Immature natural killer cell (primary cell): ENCODE results near the gene RAPGEF3. TPM values are rescaled to one million over a fixed set of nuclear protein-coding genes. Genes with fewer than 3 reads are reported as not detected.

Experiments used
- DNase-seq, 3 donors: peaks; one replicate each; pipeline ENCODE4 v3.0.0; 2022; ENCODE audit warnings: mixed read lengths in 1 of 3
- H3K27ac Mint-ChIP-seq, 6 donors: one replicate each; pipeline ENCODE4 v1.8.0; 2020; ENCODE audit warnings: mixed read lengths in 6 of 6, mild to moderate bottlenecking in 5 of 6, inconsistent platforms in 4 of 6, moderate library complexity in 3 of 6
- H3K27me3 Mint-ChIP-seq, 3 donors: one replicate each; pipeline ENCODE4 v1.8.0; 2020 to 2021; ENCODE audit warnings: low read depth in 3 of 3, mild to moderate bottlenecking in 3 of 3, mixed read lengths in 3 of 3, moderate library complexity in 3 of 3, inconsistent platforms in 1 of 3
- H3K36me3 Mint-ChIP-seq, 3 donors: one replicate each; pipeline ENCODE4 v1.8.0; 2020; ENCODE audit warnings: mixed read lengths in 3 of 3, inconsistent platforms in 2 of 3, mild to moderate bottlenecking in 2 of 3
- H3K4me1 Mint-ChIP-seq, 2 donors: one replicate each; pipeline ENCODE4 v1.8.0; 2020; ENCODE audit warnings: inconsistent platforms in 2 of 2, mild to moderate bottlenecking in 2 of 2, mixed read lengths in 2 of 2, moderate library complexity in 1 of 2
- H3K4me3 Mint-ChIP-seq, 5 donors: one replicate each; pipeline ENCODE4 v1.8.0; 2020; ENCODE audit warnings: mild to moderate bottlenecking in 5 of 5, mixed read lengths in 5 of 5, inconsistent platforms in 3 of 5, moderate library complexity in 3 of 5
- H3K9me3 Mint-ChIP-seq, 6 donors: one replicate each; pipeline ENCODE4 v1.8.0; 2020; ENCODE audit warnings: mild to moderate bottlenecking in 6 of 6, mixed read lengths in 6 of 6, inconsistent platforms in 4 of 6, moderate library complexity in 3 of 6
- polyA plus RNA-seq, 3 donors: library from polyadenylated mRNA; unstranded; fragments of 300-500 nt; fragmentation: Illumina TruSeq; gene quantifications; one replicate each; pipeline ENCODE4 v1.2.3, GENCODE V29; 2021

Gene RAPGEF3
- polyA plus RNA-seq, 3 donors from 2014 or later: 0.25 TPM; not detected in 2

GRCh38 chr12:47718531-47718930 is 40.1 kb downstream of the RAPGEF3 start:
- Mint-ChIP-seq H3K4me3 (no peak overlapping the region), H3K4me1 (peaks cover 33% of the 10 kb centered on the region in 2 donors), H3K36me3 (peaks cover 0 to 13% (median 7%) of the 10 kb centered on the region in 3 donors), H3K27ac (no peak overlapping the region), H3K27me3 (peaks cover 7 to 9% (median 8%) of the 10 kb centered on the region in 3 donors), H3K9me3 (no peaks in the 10 kb centered on the region)
- DNase-seq: no peak

GRCh38 chr12:47717443-47718193 is 41.1 kb downstream of the RAPGEF3 start:
- Mint-ChIP-seq H3K36me3 (peaks cover 0 to 9% (median 7%) of the 10 kb centered on the region in 3 donors), H3K27me3 (peaks cover 6 to 8% (median 7%) of the 10 kb centered on the region in 3 donors), H3K9me3 (no peaks in the 10 kb centered on the region), H3K27ac (no peak overlapping the region), H3K4me3 (no peak overlapping the region), H3K4me1 (peaks cover 26 to 28% of the 10 kb centered on the region in 2 donors)
- peak in 2 of 3 donors; percentile 15 to 26 for DNase-seq

- peaks cover 0 to 9% (median 7%) of the 10 kb centered on the region in 3 donors for H3K36me3 Mint-ChIP-seq
- peaks cover 6 to 8% (median 7%) of the 10 kb centered on the region in 3 donors for H3K27me3 Mint-ChIP-seq
- H3K4me3 Mint-ChIP-seq: no peak overlapping the region
- H3K4me1 Mint-ChIP-seq: peaks cover 20 to 22% of the 10 kb centered on the region in 2 donors
- no peak for DNase-seq
- no peak overlapping the region for H3K27ac Mint-ChIP-seq
- H3K9me3 Mint-ChIP-seq: no peaks in the 10 kb centered on the region
Observed at GRCh38 chr12:47717046-47717442, 41.6 kb downstream of the RAPGEF3 start.

GRCh38 chr12:47715877-47716548 is 42.7 kb downstream of the RAPGEF3 start:
- no peak overlapping the region for H3K4me3 Mint-ChIP-seq
- no peaks in the 10 kb centered on the region for H3K9me3 Mint-ChIP-seq
- peaks cover 10 to 12% of the 10 kb centered on the region in 2 donors for H3K4me1 Mint-ChIP-seq
- DNase-seq: no peak
- H3K36me3 Mint-ChIP-seq: peaks cover 0 to 6% (median 4%) of the 10 kb centered on the region in 3 donors
- peaks cover 2 to 6% (median 2%) of the 10 kb centered on the region in 3 donors for H3K27me3 Mint-ChIP-seq
- peak overlapping the region in 1 of 6 donors; percentile 34 for H3K27ac Mint-ChIP-seq

- Mint-ChIP-seq H3K27me3 (peaks cover 2 to 6% (median 2%) of the 10 kb centered on the region in 3 donors), H3K9me3 (no peaks in the 10 kb centered on the region), H3K36me3 (peaks cover 0 to 6% (median 4%) of the 10 kb centered on the region in 3 donors), H3K27ac (peak overlapping the region in 3 of 6 donors; percentile 9 to 45 (median 24)), H3K4me3 (no peak overlapping the region), H3K4me1 (peaks cover 5 to 7% of the 10 kb centered on the region in 2 donors)
- DNase-seq: peak; percentile 68 to 79 (median 71)
Observed at GRCh38 chr12:47715393-47715876, 43.2 kb downstream of the RAPGEF3 start.

- no peak overlapping the region for H3K4me3 Mint-ChIP-seq
- peaks cover 2 to 6% (median 2%) of the 10 kb centered on the region in 3 donors for H3K27me3 Mint-ChIP-seq
- no peak for DNase-seq
- peaks cover 7% of the 10 kb centered on the region in 2 donors for H3K4me1 Mint-ChIP-seq
- peaks cover 0 to 5% (median 4%) of the 10 kb centered on the region in 3 donors for H3K36me3 Mint-ChIP-seq
- peak overlapping the region in 3 of 6 donors; percentile 9 to 45 (median 24) for H3K27ac Mint-ChIP-seq
- no peaks in the 10 kb centered on the region for H3K9me3 Mint-ChIP-seq
Observed at GRCh38 chr12:47714826-47715386, 43.8 kb downstream of the RAPGEF3 start.

- H3K4me1 Mint-ChIP-seq: peaks cover 22 to 34% of the 10 kb centered on the region in 2 donors
- peaks cover 2 to 10% (median 2%) of the 10 kb centered on the region in 3 donors for H3K27me3 Mint-ChIP-seq
- H3K9me3 Mint-ChIP-seq: no peaks in the 10 kb centered on the region
- no peaks in the 10 kb centered on the region for H3K36me3 Mint-ChIP-seq
- no peak overlapping the region for H3K4me3 Mint-ChIP-seq
- H3K27ac Mint-ChIP-seq: no peak overlapping the region
- no peak for DNase-seq
Observed at GRCh38 chr12:47712171-47712570, 46.5 kb downstream of the RAPGEF3 start.

- no peaks in the 10 kb centered on the region for H3K36me3 Mint-ChIP-seq
- H3K4me1 Mint-ChIP-seq: peaks cover 28 to 41% of the 10 kb centered on the region in 2 donors
- peaks cover 3 to 10% (median 4%) of the 10 kb centered on the region in 3 donors for H3K27me3 Mint-ChIP-seq
- H3K27ac Mint-ChIP-seq: no peak overlapping the region
- no peak overlapping the region for H3K4me3 Mint-ChIP-seq
- DNase-seq: no peak
- H3K9me3 Mint-ChIP-seq: no peaks in the 10 kb centered on the region
Observed at GRCh38 chr12:47711448-47711847, 47.2 kb downstream of the RAPGEF3 start.

GRCh38 chr12:47710278-47710677 is 48.4 kb downstream of the RAPGEF3 start:
- no peaks in the 10 kb centered on the region for H3K9me3 Mint-ChIP-seq
- H3K27ac Mint-ChIP-seq: peak overlapping the region in 1 of 6 donors; percentile 55
- DNase-seq: no peak
- peaks cover 8 to 15% (median 11%) of the 10 kb centered on the region in 3 donors for H3K27me3 Mint-ChIP-seq
- peaks cover 30 to 42% of the 10 kb centered on the region in 2 donors for H3K4me1 Mint-ChIP-seq
- H3K4me3 Mint-ChIP-seq: no peak overlapping the region
- no peaks in the 10 kb centered on the region for H3K36me3 Mint-ChIP-seq

- peak overlapping the region in 2 of 5 donors; percentile 7 to 34 for H3K4me3 Mint-ChIP-seq
- peaks cover 34 to 46% of the 10 kb centered on the region in 2 donors for H3K4me1 Mint-ChIP-seq
- H3K9me3 Mint-ChIP-seq: no peaks in the 10 kb centered on the region
- no peak for DNase-seq
- peaks cover 9 to 20% (median 11%) of the 10 kb centered on the region in 3 donors for H3K27me3 Mint-ChIP-seq
- H3K27ac Mint-ChIP-seq: peak overlapping the region in 5 of 6 donors; percentile 41 to 78 (median 75)
- no peaks in the 10 kb centered on the region for H3K36me3 Mint-ChIP-seq
Observed at GRCh38 chr12:47709671-47710070, 49.0 kb downstream of the RAPGEF3 start.

GRCh38 chr12:47709237-47709636 is 49.4 kb downstream of the RAPGEF3 start:
- DNase-seq: no peak
- H3K4me1 Mint-ChIP-seq: peaks cover 35 to 49% of the 10 kb centered on the region in 2 donors
- peak overlapping the region in 2 of 5 donors; percentile 7 to 34 for H3K4me3 Mint-ChIP-seq
- no peaks in the 10 kb centered on the region for H3K9me3 Mint-ChIP-seq
- H3K36me3 Mint-ChIP-seq: no peaks in the 10 kb centered on the region
- peaks cover 9 to 20% (median 11%) of the 10 kb centered on the region in 3 donors for H3K27me3 Mint-ChIP-seq
- peak overlapping the region; percentile 41 to 92 (median 76) for H3K27ac Mint-ChIP-seq

- H3K9me3 Mint-ChIP-seq: no peaks in the 10 kb centered on the region
- peak overlapping the region; percentile 29 to 92 (median 82) for H3K27ac Mint-ChIP-seq
- H3K27me3 Mint-ChIP-seq: peaks cover 9 to 24% (median 11%) of the 10 kb centered on the region in 3 donors
- DNase-seq: no peak
- no peaks in the 10 kb centered on the region for H3K36me3 Mint-ChIP-seq
- peaks cover 45 to 61% of the 10 kb centered on the region in 2 donors for H3K4me1 Mint-ChIP-seq
- H3K4me3 Mint-ChIP-seq: peak overlapping the region in 3 of 5 donors; percentile 31 to 50 (median 37)
Observed at GRCh38 chr12:47707905-47708543, 50.7 kb downstream of the RAPGEF3 start.

GRCh38 chr12:47707355-47707754 is 51.3 kb downstream of the RAPGEF3 start:
- peak overlapping the region in 4 of 5 donors; percentile 50 to 75 (median 64) for H3K4me3 Mint-ChIP-seq
- peaks cover 45 to 61% of the 10 kb centered on the region in 2 donors for H3K4me1 Mint-ChIP-seq
- peaks cover 9 to 24% (median 11%) of the 10 kb centered on the region in 3 donors for H3K27me3 Mint-ChIP-seq
- no peaks in the 10 kb centered on the region for H3K36me3 Mint-ChIP-seq
- no peak for DNase-seq
- peak overlapping the region; percentile 80 to 92 (median 83) for H3K27ac Mint-ChIP-seq
- no peaks in the 10 kb centered on the region for H3K9me3 Mint-ChIP-seq
